Hematopoietic multipotent progenitor cell treated with erythropoietin and hydrocortisone succinate and interleukin-3 and kit ligand, for 6 days (in vitro differentiated cells): ENCODE data around the gene TMEM88.
"Not testable (repeated sequence)": the region's sequence is repeated elsewhere in the genome, so short reads cannot be mapped to it uniquely, and the experiment has no call there.

ENCODE experiments used
- DNase-seq: peaks from one replicate; pipeline ENCODE4 v3.0.0-alpha.2; 2015

TMEM88 gene, protein sequence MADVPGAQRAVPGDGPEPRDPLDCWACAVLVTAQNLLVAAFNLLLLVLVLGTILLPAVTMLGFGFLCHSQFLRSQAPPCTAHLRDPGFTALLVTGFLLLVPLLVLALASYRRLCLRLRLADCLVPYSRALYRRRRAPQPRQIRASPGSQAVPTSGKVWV

DNA sequence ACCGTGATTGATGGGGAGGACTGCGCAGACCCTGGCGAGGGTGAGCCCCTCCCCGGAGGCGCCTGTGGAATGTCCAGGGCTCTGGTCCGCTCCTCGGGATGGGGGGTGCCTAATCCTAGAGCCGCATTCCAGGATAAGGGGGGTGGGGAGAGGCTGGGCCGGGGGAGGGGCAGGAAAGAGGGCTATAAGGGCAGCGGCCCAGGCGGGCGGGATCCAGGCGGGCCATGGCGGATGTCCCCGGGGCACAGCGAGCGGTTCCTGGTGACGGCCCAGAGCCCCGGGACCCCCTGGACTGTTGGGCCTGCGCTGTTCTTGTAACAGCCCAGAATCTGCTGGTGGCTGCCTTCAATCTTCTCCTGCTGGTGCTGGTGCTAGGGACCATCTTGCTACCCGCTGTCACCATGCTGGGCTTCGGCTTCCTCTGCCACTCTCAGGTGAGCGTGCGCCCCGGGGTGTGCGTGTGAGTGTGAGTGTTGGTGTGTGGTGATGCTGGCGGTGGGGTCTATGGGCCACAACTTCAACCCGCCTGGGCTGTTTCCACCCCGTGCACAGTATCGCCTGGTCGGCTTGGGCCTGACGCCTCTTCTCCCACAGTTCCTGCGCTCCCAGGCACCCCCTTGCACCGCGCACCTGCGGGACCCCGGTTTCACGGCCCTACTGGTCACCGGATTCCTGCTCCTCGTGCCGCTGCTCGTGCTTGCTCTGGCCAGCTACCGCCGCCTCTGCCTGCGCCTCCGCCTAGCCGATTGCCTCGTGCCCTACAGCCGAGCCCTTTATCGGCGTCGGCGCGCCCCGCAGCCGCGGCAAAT is at the start of gene TMEM88:
TSS of gene TMEM88 (plus strand) at position 216 of the 809 bp plus-strand sequence. CDS start at position 225, 9 bp downstream.
- no peak for DNase-seq

- DNase-seq: no peak
Observed at GRCh38 chr17:7806587-7806986, 48.3 kb upstream of the TMEM88 start.

GRCh38 chr17:7807206-7807605 is 47.7 kb upstream of the TMEM88 start:
- DNase-seq: no peak

GRCh38 chr17:7809086-7809790 is 45.6 kb upstream of the TMEM88 start:
- DNase-seq: no peak

GRCh38 chr17:7809791-7810343 is 45.0 kb upstream of the TMEM88 start:
- not testable (repeated sequence) for DNase-seq

GRCh38 chr17:7811251-7811650 is 43.6 kb upstream of the TMEM88 start:
- no peak for DNase-seq

GRCh38 chr17:7814969-7815368 is 39.9 kb upstream of the TMEM88 start:
- no peak for DNase-seq

DNA sequence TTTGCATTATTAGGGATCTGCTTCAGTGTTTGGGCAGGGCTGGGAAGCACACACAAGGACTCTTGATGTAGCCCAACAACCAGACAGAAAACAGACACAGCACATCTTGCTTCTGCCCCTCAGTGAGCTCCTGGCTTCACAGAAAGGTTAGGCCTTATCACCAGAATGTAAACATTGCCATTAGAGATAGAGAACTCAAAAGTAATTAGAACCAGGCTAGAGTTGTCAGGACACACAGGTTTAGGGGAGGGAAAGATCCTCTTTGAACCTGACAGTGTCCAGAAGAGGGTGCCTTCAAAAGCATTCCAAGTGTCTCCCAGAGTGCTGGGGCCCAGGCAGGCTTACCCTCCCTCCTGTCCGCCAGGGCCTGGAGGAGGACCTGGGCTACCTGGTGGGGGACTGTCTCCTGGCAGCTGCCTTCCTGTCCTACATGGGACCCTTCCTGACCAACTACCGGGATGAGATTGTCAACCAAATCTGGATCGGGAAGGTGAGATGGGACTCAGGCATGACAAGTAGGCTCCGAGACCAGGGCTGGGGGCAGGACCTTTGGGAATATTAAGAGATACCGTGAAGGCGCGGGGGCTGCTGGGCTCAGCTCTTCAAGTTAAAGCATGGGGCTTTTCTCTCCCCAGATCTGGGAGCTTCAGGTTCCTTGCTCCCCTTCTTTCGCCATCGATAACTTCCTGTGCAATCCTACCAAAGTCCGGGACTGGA is 37.8 kb upstream of the TMEM88 start:
- DNase-seq: no peak

DNA sequence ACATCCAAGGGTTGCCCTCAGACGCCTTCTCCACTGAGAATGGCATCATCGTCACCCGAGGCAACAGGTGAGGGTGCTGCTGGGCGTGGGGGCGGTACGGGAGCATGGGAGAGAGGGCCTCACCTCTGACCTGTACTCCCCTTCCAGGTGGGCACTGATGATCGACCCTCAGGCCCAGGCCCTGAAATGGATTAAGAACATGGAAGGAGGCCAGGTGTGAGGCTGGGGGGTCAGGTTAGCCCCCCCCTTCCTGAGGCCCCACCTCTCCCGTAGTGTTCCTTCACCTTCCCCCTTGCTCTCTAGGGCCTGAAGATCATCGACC is 37.3 kb upstream of the TMEM88 start:
- no peak for DNase-seq

DNA sequence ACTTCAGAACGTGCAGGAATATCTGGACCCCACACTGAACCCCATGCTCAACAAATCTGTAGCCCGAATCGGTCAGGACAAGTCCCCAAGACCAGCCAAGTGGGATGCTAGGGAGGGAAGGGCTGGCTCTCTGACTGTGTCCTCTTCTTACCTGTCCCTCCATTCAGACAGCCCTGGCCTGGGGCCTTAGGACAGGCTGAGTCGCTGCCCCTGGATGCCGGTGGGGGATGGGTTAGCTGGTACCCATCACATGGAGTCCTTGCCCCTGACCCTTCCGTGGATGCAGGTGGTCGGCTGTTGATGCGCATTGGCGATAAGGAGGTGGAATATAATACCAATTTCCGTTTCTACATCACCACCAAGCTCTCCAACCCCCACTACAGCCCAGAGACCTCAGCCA is 36.8 kb upstream of the TMEM88 start:
- no peak for DNase-seq

- DNase-seq: no peak
Observed at GRCh38 chr17:7818746-7819645, 35.9 kb upstream of the TMEM88 start.

- no peak for DNase-seq
Observed at GRCh38 chr17:7820231-7820630, 34.6 kb upstream of the TMEM88 start.

DNA sequence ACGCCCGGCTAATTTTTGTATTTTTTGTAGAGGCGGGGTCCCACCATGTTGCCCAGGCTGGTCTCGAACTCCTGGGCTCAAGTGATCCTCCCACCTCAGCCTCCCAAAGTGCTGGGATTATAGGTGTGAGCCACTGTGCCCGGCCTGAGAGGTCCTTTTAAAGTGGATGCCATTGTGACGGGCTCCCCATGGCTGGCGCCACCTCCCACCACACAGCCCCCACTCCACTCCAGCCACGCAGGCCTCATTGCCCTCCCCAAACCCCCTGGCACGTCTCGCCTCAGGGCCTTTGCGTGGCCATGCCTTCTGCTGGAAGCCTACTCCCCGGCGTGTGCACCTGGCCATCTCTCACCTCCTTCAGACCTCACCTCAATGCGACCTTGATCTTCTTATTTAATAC is 32.7 kb upstream of the TMEM88 start:
- no peak for DNase-seq

DNA sequence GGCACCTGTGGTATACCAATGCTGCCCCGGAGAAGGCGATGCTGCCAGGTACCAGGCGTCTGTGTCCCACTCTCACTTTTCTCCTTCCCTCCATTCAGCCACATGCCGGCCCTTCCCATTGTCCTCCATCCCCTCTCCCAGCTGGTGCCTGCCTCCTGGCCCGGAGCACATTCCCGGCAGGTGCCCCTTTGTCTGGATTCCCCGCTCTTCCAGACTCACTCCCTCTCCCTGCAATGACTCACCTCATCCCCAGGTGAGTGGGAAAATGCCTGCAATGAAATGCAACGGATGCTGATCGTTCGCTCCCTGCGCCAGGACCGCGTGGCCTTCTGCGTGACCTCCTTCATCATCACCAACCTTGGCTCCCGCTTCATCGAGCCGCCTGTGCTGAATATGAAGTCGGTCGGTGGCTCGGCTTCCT is 31.3 kb upstream of the TMEM88 start:
- no peak for DNase-seq

- DNase-seq: no peak
Observed at GRCh38 chr17:7824021-7824924, 30.6 kb upstream of the TMEM88 start.

DNA sequence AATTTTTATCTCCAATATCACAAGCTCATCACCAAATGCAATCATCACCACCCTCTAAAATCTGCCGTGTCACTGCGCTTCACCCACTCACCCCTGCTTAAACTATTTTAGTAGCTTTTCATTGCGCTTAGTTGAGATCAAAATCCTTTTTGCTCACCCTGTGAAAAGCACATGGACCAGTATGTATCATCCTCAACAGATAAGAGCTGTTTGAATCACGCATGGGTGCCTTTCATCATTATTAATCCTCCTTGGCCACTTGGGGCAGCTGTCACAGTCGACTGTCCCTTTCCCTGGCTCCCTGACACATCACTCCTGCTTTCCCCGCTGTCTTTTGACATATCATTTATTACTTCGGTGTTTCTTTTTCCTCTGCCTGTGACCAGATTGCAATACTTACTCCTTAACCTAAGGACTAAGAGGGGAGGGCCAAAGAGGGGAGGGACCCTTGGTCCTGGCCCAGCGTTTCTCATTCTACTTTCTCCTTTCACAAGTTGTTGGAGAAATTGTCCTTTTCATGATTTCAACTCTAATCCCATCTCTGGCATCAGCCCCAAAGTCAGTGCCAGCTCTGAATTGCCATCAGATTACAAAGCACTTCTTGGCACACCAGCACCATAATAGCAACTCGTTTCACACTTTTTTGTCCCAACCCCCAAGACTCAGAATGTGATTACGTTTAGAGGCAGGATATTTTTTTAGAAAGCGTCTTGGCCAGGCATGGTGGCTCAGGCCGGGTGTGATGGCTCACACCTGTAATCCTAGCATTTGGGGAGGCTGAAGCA is 29.5 kb upstream of the TMEM88 start:
- DNase-seq: peak; percentile 61

GRCh38 chr17:7830616-7831015 is 24.2 kb upstream of the TMEM88 start:
- DNase-seq: no peak

GRCh38 chr17:7831233-7831632 is 23.6 kb upstream of the TMEM88 start:
- DNase-seq: no peak

GRCh38 chr17:7832431-7832830 is 22.4 kb upstream of the TMEM88 start:
- DNase-seq: no peak
